K562 (cell line): ENCODE results near the gene RFWD3. TPM values are rescaled to one million over a fixed set of nuclear protein-coding genes. Genes with fewer than 3 reads are reported as not detected.

Experiments
- ATF1 ChIP-seq, 2 experiments: fragments of 450-650 bp in 1 of 2; IDR thresholded peaks; 2 replicates each; pipeline ENCODE4 v1.6.1; 2016; ENCODE audit warnings: missing compliant biosample characterization in 1 of 2, missing genetic modification characterization in 1 of 2
- BACH1 ChIP-seq: fragments of 200-800 bp; sonication (Bioruptor generic); IDR thresholded peaks from 2 replicates; pipeline ENCODE4 v1.6.1; 2016; ENCODE audit warnings: missing genetic modification characterization, missing compliant biosample characterization
- ELF1 ChIP-seq: fragments of 200-800 bp; sonication (Bioruptor generic); IDR thresholded peaks from 2 replicates; pipeline ENCODE4 v1.6.1; 2016; ENCODE audit warnings: missing genetic modification characterization, missing compliant biosample characterization
- HMGN3 ChIP-seq: IDR thresholded peaks from 2 replicates; pipeline ENCODE4 v1.6.1; 2011; ENCODE audit warnings: borderline replicate concordance, low read depth, mild to moderate bottlenecking, mixed read lengths, low read length; ENCODE audit not compliant: insufficient read length; ENCODE audit errors: extremely low read depth
- MXI1 ChIP-seq: IDR thresholded peaks from 2 replicates; pipeline ENCODE4 v1.6.1; 2011; ENCODE audit warnings: low read depth, mild to moderate bottlenecking, improper control_type of control experiment, low read length
- NR1H2 ChIP-seq: sonication (generic); formaldehyde crosslinking; IDR thresholded peaks from 2 replicates; pipeline ENCODE4 v1.4.0; 2020; ENCODE audit warnings: mild to moderate bottlenecking, missing genetic modification reagents
- NR2C2 ChIP-seq, 2 experiments: fragments of 200-800 bp in 1 of 2; sonication (Bioruptor generic) in 1 of 2; sonication (generic) in 1 of 2; formaldehyde crosslinking in 1 of 2; IDR thresholded peaks; 2 replicates each; pipeline versions ENCODE4 v1.6.1 to v1.8.0; 2016 to 2022; ENCODE audit warnings: mild to moderate bottlenecking in 1 of 2, missing compliant biosample characterization in 1 of 2, missing genetic modification characterization in 1 of 2, missing genetic modification reagents in 1 of 2
- SP1 ChIP-seq: sonication (generic); formaldehyde crosslinking; IDR thresholded peaks from 2 replicates; pipeline ENCODE4 v1.8.1; 2022; ENCODE audit warnings: mild to moderate bottlenecking, missing genetic modification reagents
- ZNF717 ChIP-seq: fragments of 250-450 bp; sonication (Bioruptor Pico); IDR thresholded peaks from 2 replicates; pipeline ENCODE4 v1.5.0; 2021
- polyA plus RNA-seq, 8 experiments: library from polyadenylated mRNA; depleted of rRNA in 4 of 8; stranded (reverse) in 5 of 8; unstranded in 3 of 8; fragments of >200 nt; fragmentation: Nextera tagmentation in 2 of 8; fragmentation: Illumina TruSeq in 1 of 8; extraction: Ambion mirVana in 2 of 8; extraction: Trizol in 1 of 8; gene quantifications; 2 replicates each; pipeline versions ENCODE4 v1.2.1 to v1.2.3, GENCODE V29; 2011 to 2014; ENCODE audit warnings: inconsistent platforms in 1 of 8, missing spikeins in 1 of 8
- total RNA-seq, 7 experiments: library from RNA; depleted of rRNA in 6 of 7; stranded (reverse); fragments of >200 nt in 6 of 7; fragmentation: Illumina TruSeq in 2 of 7; extraction: Trizol in 2 of 7; gene quantifications; 2 replicates each; pipeline versions ENCODE4 v1.2.1 to v1.2.3, GENCODE V29; 2011 to 2021; ENCODE audit warnings: low replicate concordance in 1 of 7
- TF ChIP-seq, protein P1 (sequence below): sonication (generic); formaldehyde crosslinking; IDR thresholded peaks from 2 replicates; pipeline ENCODE4 v1.8.0; 2022; ENCODE audit warnings: mild to moderate bottlenecking, missing genetic modification reagents
- TF ChIP-seq, protein P2 (sequence below): fragments of 450-650 bp; IDR thresholded peaks from 2 replicates; pipeline ENCODE4 v1.6.1; 2018; ENCODE audit not compliant: partially characterized antibody
- TF ChIP-seq, protein P3 (sequence below), 3 experiments: IDR thresholded peaks in 2 of 3; conservative IDR thresholded peaks in 1 of 3; 2 replicates each; pipeline ENCODE4 v1.5.1; 2011 to 2012; ENCODE audit warnings: low read length in 3 of 3, mild to moderate bottlenecking in 3 of 3, control low read depth in 2 of 3, improper control_type of control experiment in 1 of 3, inconsistent platforms in 1 of 3, low read depth in 1 of 3, mixed read lengths in 1 of 3, moderate library complexity in 1 of 3; ENCODE audit not compliant: insufficient read depth in 2 of 3
- TF ChIP-seq, protein P4 (sequence below), 2 experiments: fragments of 450-650 bp in 1 of 2; sonication (generic) in 1 of 2; formaldehyde crosslinking in 1 of 2; IDR thresholded peaks in 1 of 2; conservative IDR thresholded peaks in 1 of 2; 2 replicates each; pipeline versions ENCODE4 v1.6.1 to v1.8.1; 2016 to 2023; ENCODE audit warnings: mild to moderate bottlenecking in 2 of 2, moderate library complexity in 2 of 2, inconsistent platforms in 1 of 2, missing genetic modification reagents in 1 of 2

The RFWD3 gene
- total and polyA plus RNA-seq, 9 of the 15 experiments (the other 6 are each of a cell fraction or from before 2014, with no cell fraction given): 20.8 to 121 (median 79.0) TPM

DNA sequence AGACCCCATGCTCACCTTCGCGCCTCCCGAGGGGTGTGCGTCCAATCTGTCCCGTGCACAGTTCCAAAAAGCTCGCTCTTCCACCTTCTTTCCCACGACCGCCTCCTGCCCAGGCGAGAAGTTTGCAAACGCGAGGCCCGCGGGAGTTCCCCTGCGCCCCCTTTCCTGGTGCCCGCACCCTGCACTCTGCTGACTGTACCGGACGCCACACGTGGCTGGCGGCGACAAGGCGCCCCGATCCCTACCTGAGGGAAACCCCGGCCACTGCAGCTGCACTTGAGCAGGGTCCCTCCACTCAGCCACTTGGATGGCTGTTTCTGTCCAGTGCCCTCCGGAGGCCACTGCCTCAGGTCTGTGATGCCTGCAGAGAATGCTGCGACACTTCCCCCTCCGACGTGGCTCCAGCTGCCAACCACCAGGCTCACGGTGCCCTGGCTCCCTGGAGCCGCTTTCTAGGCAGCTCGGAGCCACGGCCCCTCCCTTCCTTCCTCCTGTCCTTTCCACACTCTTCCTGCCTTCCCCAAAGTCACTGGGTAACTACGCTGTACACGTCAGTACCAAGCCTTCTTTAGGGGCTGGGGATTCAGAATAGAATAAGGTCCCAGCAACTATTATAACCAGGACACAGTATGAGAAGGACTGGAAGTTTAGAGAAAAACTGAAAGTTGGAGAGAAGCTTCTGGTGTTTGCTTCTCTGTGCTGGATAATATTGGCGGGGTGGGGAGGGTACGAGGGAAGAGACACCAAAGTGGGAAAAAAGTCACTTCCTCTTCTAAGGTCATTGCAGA is 34.0 kb upstream of the RFWD3 start, which contains the start of gene MLKL (continued):
- TF ChIP-seq, protein P1, sequence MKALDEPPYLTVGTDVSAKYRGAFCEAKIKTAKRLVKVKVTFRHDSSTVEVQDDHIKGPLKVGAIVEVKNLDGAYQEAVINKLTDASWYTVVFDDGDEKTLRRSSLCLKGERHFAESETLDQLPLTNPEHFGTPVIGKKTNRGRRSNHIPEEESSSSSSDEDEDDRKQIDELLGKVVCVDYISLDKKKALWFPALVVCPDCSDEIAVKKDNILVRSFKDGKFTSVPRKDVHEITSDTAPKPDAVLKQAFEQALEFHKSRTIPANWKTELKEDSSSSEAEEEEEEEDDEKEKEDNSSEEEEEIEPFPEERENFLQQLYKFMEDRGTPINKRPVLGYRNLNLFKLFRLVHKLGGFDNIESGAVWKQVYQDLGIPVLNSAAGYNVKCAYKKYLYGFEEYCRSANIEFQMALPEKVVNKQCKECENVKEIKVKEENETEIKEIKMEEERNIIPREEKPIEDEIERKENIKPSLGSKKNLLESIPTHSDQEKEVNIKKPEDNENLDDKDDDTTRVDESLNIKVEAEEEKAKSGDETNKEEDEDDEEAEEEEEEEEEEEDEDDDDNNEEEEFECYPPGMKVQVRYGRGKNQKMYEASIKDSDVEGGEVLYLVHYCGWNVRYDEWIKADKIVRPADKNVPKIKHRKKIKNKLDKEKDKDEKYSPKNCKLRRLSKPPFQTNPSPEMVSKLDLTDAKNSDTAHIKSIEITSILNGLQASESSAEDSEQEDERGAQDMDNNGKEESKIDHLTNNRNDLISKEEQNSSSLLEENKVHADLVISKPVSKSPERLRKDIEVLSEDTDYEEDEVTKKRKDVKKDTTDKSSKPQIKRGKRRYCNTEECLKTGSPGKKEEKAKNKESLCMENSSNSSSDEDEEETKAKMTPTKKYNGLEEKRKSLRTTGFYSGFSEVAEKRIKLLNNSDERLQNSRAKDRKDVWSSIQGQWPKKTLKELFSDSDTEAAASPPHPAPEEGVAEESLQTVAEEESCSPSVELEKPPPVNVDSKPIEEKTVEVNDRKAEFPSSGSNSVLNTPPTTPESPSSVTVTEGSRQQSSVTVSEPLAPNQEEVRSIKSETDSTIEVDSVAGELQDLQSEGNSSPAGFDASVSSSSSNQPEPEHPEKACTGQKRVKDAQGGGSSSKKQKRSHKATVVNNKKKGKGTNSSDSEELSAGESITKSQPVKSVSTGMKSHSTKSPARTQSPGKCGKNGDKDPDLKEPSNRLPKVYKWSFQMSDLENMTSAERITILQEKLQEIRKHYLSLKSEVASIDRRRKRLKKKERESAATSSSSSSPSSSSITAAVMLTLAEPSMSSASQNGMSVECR (CRISPR knock-in tag): peak; percentile 74; the same call in 1 of the 2 replicates
- TF ChIP-seq NR1H2 (CRISPR knock-in tag) (0 out of 2 replicates have a peak, but pooled peaks have one; percentile 30), SP1 (CRISPR knock-in tag) (peak; percentile 29; the same call in 1 of the 2 replicates), BACH1 (tag) (no peak), MXI1 (no peak), ZNF717 (CRISPR knock-in tag) (0 out of 2 replicates have a peak, but pooled peaks have one; percentile 22), ELF1 (tag) (0 out of 2 replicates have a peak, but pooled peaks have one; percentile 44), NR2C2 (CRISPR knock-in tag; IDR thresholded peaks at IDR 0.05) (no peak), NR2C2 (tag; IDR thresholded peaks at IDR 0.05) (peak; percentile 81), HMGN3 (peak; percentile 24), ATF1 (CRISPR knock-in tag; IDR thresholded peaks at IDR 0.05) (no peak), ATF1 (tag; IDR thresholded peaks at IDR 0.05) (peak; percentile 61)
- TF ChIP-seq, protein P2, sequence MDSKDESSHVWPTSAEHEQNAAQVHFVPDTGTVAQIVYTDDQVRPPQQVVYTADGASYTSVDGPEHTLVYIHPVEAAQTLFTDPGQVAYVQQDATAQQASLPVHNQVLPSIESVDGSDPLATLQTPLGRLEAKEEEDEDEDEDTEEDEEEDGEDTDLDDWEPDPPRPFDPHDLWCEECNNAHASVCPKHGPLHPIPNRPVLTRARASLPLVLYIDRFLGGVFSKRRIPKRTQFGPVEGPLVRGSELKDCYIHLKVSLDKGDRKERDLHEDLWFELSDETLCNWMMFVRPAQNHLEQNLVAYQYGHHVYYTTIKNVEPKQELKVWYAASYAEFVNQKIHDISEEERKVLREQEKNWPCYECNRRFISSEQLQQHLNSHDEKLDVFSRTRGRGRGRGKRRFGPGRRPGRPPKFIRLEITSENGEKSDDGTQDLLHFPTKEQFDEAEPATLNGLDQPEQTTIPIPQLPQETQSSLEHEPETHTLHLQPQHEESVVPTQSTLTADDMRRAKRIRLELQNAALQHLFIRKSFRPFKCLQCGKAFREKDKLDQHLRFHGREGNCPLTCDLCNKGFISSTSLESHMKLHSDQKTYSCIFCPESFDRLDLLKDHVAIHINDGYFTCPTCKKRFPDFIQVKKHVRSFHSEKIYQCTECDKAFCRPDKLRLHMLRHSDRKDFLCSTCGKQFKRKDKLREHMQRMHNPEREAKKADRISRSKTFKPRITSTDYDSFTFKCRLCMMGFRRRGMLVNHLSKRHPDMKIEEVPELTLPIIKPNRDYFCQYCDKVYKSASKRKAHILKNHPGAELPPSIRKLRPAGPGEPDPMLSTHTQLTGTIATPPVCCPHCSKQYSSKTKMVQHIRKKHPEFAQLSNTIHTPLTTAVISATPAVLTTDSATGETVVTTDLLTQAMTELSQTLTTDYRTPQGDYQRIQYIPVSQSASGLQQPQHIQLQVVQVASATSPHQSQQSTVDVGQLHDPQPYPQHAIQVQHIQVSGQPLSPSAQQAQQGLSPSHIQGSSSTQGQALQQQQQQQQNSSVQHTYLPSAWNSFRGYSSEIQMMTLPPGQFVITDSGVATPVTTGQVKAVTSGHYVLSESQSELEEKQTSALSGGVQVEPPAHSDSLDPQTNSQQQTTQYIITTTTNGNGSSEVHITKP: peak; percentile 30
- TF ChIP-seq, protein P3, sequence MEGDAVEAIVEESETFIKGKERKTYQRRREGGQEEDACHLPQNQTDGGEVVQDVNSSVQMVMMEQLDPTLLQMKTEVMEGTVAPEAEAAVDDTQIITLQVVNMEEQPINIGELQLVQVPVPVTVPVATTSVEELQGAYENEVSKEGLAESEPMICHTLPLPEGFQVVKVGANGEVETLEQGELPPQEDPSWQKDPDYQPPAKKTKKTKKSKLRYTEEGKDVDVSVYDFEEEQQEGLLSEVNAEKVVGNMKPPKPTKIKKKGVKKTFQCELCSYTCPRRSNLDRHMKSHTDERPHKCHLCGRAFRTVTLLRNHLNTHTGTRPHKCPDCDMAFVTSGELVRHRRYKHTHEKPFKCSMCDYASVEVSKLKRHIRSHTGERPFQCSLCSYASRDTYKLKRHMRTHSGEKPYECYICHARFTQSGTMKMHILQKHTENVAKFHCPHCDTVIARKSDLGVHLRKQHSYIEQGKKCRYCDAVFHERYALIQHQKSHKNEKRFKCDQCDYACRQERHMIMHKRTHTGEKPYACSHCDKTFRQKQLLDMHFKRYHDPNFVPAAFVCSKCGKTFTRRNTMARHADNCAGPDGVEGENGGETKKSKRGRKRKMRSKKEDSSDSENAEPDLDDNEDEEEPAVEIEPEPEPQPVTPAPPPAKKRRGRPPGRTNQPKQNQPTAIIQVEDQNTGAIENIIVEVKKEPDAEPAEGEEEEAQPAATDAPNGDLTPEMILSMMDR (IDR thresholded peaks at IDR 0.05 in 2 of 3, conservative IDR thresholded peaks at IDR 0.05 in 1 of 3; ENCODE audit: insufficient read depth in 2 of 3, low read depth in 1 of 3, low read length in 3 of 3): peak in 2 of 3 experiments; percentile 9 to 10; a peak in 1 of 6 replicates
- TF ChIP-seq, protein P4, sequence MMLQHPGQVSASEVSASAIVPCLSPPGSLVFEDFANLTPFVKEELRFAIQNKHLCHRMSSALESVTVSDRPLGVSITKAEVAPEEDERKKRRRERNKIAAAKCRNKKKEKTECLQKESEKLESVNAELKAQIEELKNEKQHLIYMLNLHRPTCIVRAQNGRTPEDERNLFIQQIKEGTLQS (IDR thresholded peaks at IDR 0.05): peak; percentile 58; the same call in 1 of the 2 replicates
- TF ChIP-seq, protein P4 (CRISPR knock-in tag; conservative IDR thresholded peaks at IDR 0.05): no peak
